H1 (cell line): Measurements from ENCODE around the gene CASTOR1. TPM values are rescaled to one million over a fixed set of nuclear protein-coding genes. Genes with fewer than 3 reads are reported as not detected.

Source experiments
- CTCF ChIA-PET: fragments of 300-600 bp; sonication (Branson Sonifier 250); formaldehyde crosslinking; loops from one replicate; lab custom pipeline; 2021; ENCODE audit not compliant: partially characterized antibody; lab: Charles Lee
- POLR2A ChIA-PET: fragments of 300-600 bp; sonication (Branson Sonifier 250); formaldehyde crosslinking; loops from one replicate; lab custom pipeline; 2021; ENCODE audit warnings: inconsistent platforms; ENCODE audit not compliant: partially characterized antibody; lab: Charles Lee
- DNase-seq, 2 experiments: peaks; one replicate each; pipeline versions ENCODE4 v3.0.0 to v3.0.0-alpha.2; 2010 to 2022; ENCODE audit warnings: low spot score in 2 of 2, low read depth in 1 of 2, mixed read lengths in 1 of 2
- FAIRE-seq: peaks from 2 replicates; lab custom pipeline; 2011; peaks lifted over from hg19 to GRCh38; lab: Jason Lieb, UNC
- H2AFZ ChIP-seq: 2 replicates; pipeline ENCODE4 v1.8.1; 2012; ENCODE audit warnings: low read length, inconsistent platforms
- H2AK5ac ChIP-seq: 2 replicates; pipeline ENCODE4 v1.6.1; 2013; ENCODE audit warnings: low read depth, low read length
- H2BK120ac ChIP-seq: replicated peaks from 2 replicates; pipeline ENCODE3; 2013; ENCODE audit warnings: low read depth, low read length, inconsistent platforms
- H2BK12ac ChIP-seq: 2 replicates; pipeline ENCODE4 v1.6.1; 2013; ENCODE audit warnings: low read depth, low read length
- H2BK15ac ChIP-seq: 2 replicates; pipeline ENCODE4 v1.6.1; 2013; ENCODE audit warnings: low read length
- H2BK20ac ChIP-seq: 2 replicates; pipeline ENCODE4 v1.6.1; 2013; ENCODE audit warnings: low read length
- H2BK5ac ChIP-seq: 2 replicates; pipeline ENCODE4 v1.6.1; 2013; ENCODE audit warnings: low read depth, low read length
- H3K14ac ChIP-seq: 2 replicates; pipeline ENCODE4 v1.6.1; 2013; ENCODE audit warnings: inconsistent platforms; ENCODE audit not compliant: insufficient read length
- H3K18ac ChIP-seq: 2 replicates; pipeline ENCODE4 v1.6.1; 2013; ENCODE audit warnings: low read length; ENCODE audit errors: extremely low read depth
- H3K23ac ChIP-seq: 2 replicates; pipeline ENCODE4 v1.6.1; 2013; ENCODE audit warnings: inconsistent platforms; ENCODE audit not compliant: insufficient read length
- H3K23me2 ChIP-seq: 2 replicates; pipeline ENCODE4 v1.6.1; 2013; ENCODE audit warnings: low read depth, low read length
- H3K27ac ChIP-seq: 2 replicates; pipeline ENCODE4 v1.6.1; 2011; ENCODE audit warnings: low read depth, low read length, inconsistent platforms
- H3K27me3 ChIP-seq, 4 experiments: replicated peaks in 1 of 4; 1 replicate in 1 of 4; 2 replicates in 3 of 4; pipeline versions ENCODE4 v1.6.1 to v1.8.1; 2011 to 2013; ENCODE audit warnings: low read length in 3 of 4, mild to moderate bottlenecking in 3 of 4, inconsistent platforms in 2 of 4, mixed read lengths in 2 of 4, moderate library complexity in 1 of 4; ENCODE audit not compliant: control insufficient read depth in 3 of 4, insufficient read depth in 3 of 4; ENCODE audit errors: extremely low read depth in 1 of 4
- H3K36me3 ChIP-seq, 4 experiments: 2 replicates each; pipeline versions ENCODE4 v1.6.1 to v1.8.1; 2011 to 2013; ENCODE audit warnings: mild to moderate bottlenecking in 4 of 4, low read length in 3 of 4, moderate library complexity in 2 of 4, control low read depth in 1 of 4, inconsistent platforms in 1 of 4; ENCODE audit not compliant: insufficient read depth in 4 of 4, control insufficient read depth in 2 of 4
- H3K4ac ChIP-seq: replicated peaks from 2 replicates; pipeline ENCODE3; 2013; ENCODE audit warnings: low read length, low read depth, mixed read lengths, inconsistent platforms; ENCODE audit not compliant: insufficient read length
- H3K4me1 ChIP-seq, 4 experiments: replicated peaks in 1 of 4; 1 replicate in 1 of 4; 2 replicates in 3 of 4; pipeline versions ENCODE4 v1.6.1 to v1.8.1; 2011 to 2013; ENCODE audit warnings: low read length in 3 of 4, inconsistent platforms in 2 of 4, mixed read lengths in 1 of 4; ENCODE audit not compliant: insufficient read depth in 4 of 4, control insufficient read depth in 3 of 4
- H3K4me2 ChIP-seq, 2 experiments: 2 replicates each; pipeline versions ENCODE4 v1.6.1 to v1.8.1; 2011 to 2013; ENCODE audit warnings: low read depth in 2 of 2, low read length in 2 of 2, control low read depth in 1 of 2, inconsistent platforms in 1 of 2, mild to moderate bottlenecking in 1 of 2; ENCODE audit not compliant: insufficient read depth in 1 of 2
- H3K4me3 ChIP-seq, 4 experiments: fragments of 200-600, 300-600 bp in 1 of 4; sonication (generic), shearing (Covaris generic), sonication (Bioruptor Twin) in 1 of 4; 2 replicates each; pipeline versions ENCODE4 v1.5.1 to v1.8.1; 2011 to 2016; ENCODE audit warnings: low read length in 4 of 4, low read depth in 3 of 4, control low read depth in 2 of 4, inconsistent platforms in 2 of 4, mild to moderate bottlenecking in 2 of 4, mixed read lengths in 1 of 4, moderate library complexity in 1 of 4; ENCODE audit not compliant: insufficient read depth in 2 of 4; ENCODE audit errors: extremely low read depth in 1 of 4
- H3K56ac ChIP-seq: replicated peaks from 2 replicates; pipeline ENCODE3; 2013; ENCODE audit warnings: low read depth, mild to moderate bottlenecking, mixed read lengths, low read length, inconsistent platforms; ENCODE audit not compliant: insufficient read length
- H3K79me1 ChIP-seq: 2 replicates; pipeline ENCODE4 v1.6.1; 2013; ENCODE audit warnings: low read depth, low read length, control low read depth
- H3K79me2 ChIP-seq, 2 experiments: 2 replicates each; pipeline versions ENCODE4 v1.6.1 to v1.8.1; 2012 to 2013; ENCODE audit warnings: low read length in 2 of 2, mild to moderate bottlenecking in 2 of 2, inconsistent platforms in 1 of 2; ENCODE audit not compliant: insufficient read depth in 2 of 2, control insufficient read depth in 1 of 2
- H3K9ac ChIP-seq, 4 experiments: replicated peaks in 1 of 4; 1 replicate in 1 of 4; 2 replicates in 3 of 4; pipeline versions ENCODE4 v1.6.1 to v1.8.1; 2011 to 2013; ENCODE audit warnings: low read depth in 3 of 4, low read length in 3 of 4, control low read depth in 2 of 4, mild to moderate bottlenecking in 2 of 4, moderate library complexity in 2 of 4, inconsistent platforms in 1 of 4; ENCODE audit errors: extremely low read depth in 1 of 4
- H3K9me3 ChIP-seq, 2 experiments: 2 replicates each; pipeline versions ENCODE4 v1.6.1 to v1.8.1; 2012 to 2013; ENCODE audit warnings: mild to moderate bottlenecking in 2 of 2, moderate library complexity in 2 of 2, control low read depth in 1 of 2, inconsistent platforms in 1 of 2, low read depth in 1 of 2, low read length in 1 of 2, mixed read lengths in 1 of 2; ENCODE audit not compliant: insufficient read depth in 2 of 2
- H4K20me1 ChIP-seq, 2 experiments: replicated peaks in 1 of 2; 2 replicates each; pipeline versions ENCODE3 to v1.8.1; 2011 to 2013; ENCODE audit warnings: inconsistent platforms in 2 of 2, low read length in 2 of 2, mild to moderate bottlenecking in 1 of 2; ENCODE audit not compliant: insufficient read depth in 2 of 2, control insufficient read depth in 1 of 2
- H4K5ac ChIP-seq: 2 replicates; pipeline ENCODE4 v1.6.1; 2013; ENCODE audit warnings: low read length, low read depth, mixed read lengths, inconsistent platforms; ENCODE audit not compliant: insufficient read length
- H4K8ac ChIP-seq: 2 replicates; pipeline ENCODE4 v1.8.0; 2013; ENCODE audit warnings: mild to moderate bottlenecking, moderate library complexity, low read length, inconsistent platforms; ENCODE audit not compliant: insufficient read depth; ENCODE audit errors: extremely low read depth
- H4K91ac ChIP-seq: replicated peaks from 2 replicates; pipeline ENCODE3; 2013; ENCODE audit warnings: low read length, mixed read lengths, inconsistent platforms; ENCODE audit not compliant: insufficient read length
- CBX5 ChIP-seq: fragments of 300-800, 300-1000 bp; sonication (generic); IDR thresholded peaks from 2 replicates; pipeline ENCODE4 v1.7.1; 2016; ENCODE audit warnings: antibody characterized with exemption, low read length, low read depth
- FOSL1 ChIP-seq: IDR thresholded peaks from 2 replicates; pipeline ENCODE4 v1.6.1; 2011; ENCODE audit warnings: mild to moderate bottlenecking, low read depth, low read length, moderate library complexity; ENCODE audit not compliant: insufficient read depth
- JUN ChIP-seq: IDR thresholded peaks from 2 replicates; pipeline ENCODE4 v1.6.1; 2011; ENCODE audit warnings: low read depth, mild to moderate bottlenecking, improper control_type of control experiment, low read length
- NRF1 ChIP-seq: IDR thresholded peaks from 2 replicates; pipeline ENCODE4 v1.6.1; 2011; ENCODE audit warnings: mild to moderate bottlenecking, low read depth, low read length, improper control_type of control experiment
- RBBP5 ChIP-seq: IDR thresholded peaks from 2 replicates; pipeline ENCODE4 v1.7.1; 2012; ENCODE audit warnings: low read depth, mild to moderate bottlenecking, inconsistent platforms, low read length, moderate library complexity, borderline replicate concordance
- SIRT6 ChIP-seq: IDR thresholded peaks from one replicate; pipeline ENCODE4 v1.7.1; 2012; ENCODE audit warnings: low read length, inconsistent platforms
- SUZ12 ChIP-seq: fragments of 200-600 bp; sonication (generic); IDR thresholded peaks from 2 replicates; pipeline ENCODE4 v1.6.1; 2012; ENCODE audit warnings: mild to moderate bottlenecking, inconsistent platforms, low read length, moderate library complexity, mixed read lengths
- WGBS, 2 experiments: shearing (Covaris generic) in 1 of 2; methylation state at CpG; one replicate each; pipeline versions ENCODE4 v1.1.6 to v1.1.7; 2013 to 2015; ENCODE audit warnings: low lambda C conversion rate in 2 of 2, mixed read lengths in 2 of 2, inconsistent platforms in 1 of 2, low coverage in 1 of 2, missing lambda C conversion rate in 1 of 2; ENCODE audit not compliant: insufficient replicate concordance in 2 of 2, insufficient coverage in 1 of 2, insufficient read length in 1 of 2; ENCODE audit errors: extremely low coverage in 1 of 2, missing lambda C conversion rate in 1 of 2; 5-methylcytosine and 5-hydroxymethylcytosine counted together
- polyA plus RNA-seq, 7 experiments: library from polyadenylated mRNA; depleted of rRNA in 3 of 7; stranded (reverse) in 5 of 7; unstranded in 2 of 7; fragments of >200 nt in 5 of 7; fragments of 200-250 nt in 2 of 7; gene quantifications; 1 replicate in 5 of 7; 2 replicates in 1 of 7; 4 replicates in 1 of 7; pipeline versions ENCODE4 v1.2.1 to v1.2.3, GENCODE V29; 2011 to 2013; ENCODE audit warnings: missing spikeins in 2 of 7, mixed read lengths in 2 of 7
- total RNA-seq: library from RNA; stranded (reverse); fragmentation: NEBNext Ultra II Directional; extraction: Animal tissue kit (Norgen Biotek cat#: 25700); gene quantifications from 2 replicates; pipeline ENCODE4 v1.2.1, GENCODE V29; 2021

The CASTOR1 gene
- total and polyA plus RNA-seq, 2 of the 8 experiments (the other 6 are each of a cell fraction or from before 2014, with no cell fraction given), result 10.3 to 36.0 TPM

- no peaks in the 10 kb centered on the region; a peak in 2 of 7 replicates for H3K27me3 ChIP-seq
- H3K23me2 ChIP-seq, result peaks cover 12% of the 10 kb centered on the region; the same call in 1 of the 2 replicates
- no peak overlapping the region; the same call in 1 of the 2 replicates for H4K8ac ChIP-seq
- H3K9me3 ChIP-seq, result no peaks in the 10 kb centered on the region
- no peaks in the 10 kb centered on the region for H3K79me2 ChIP-seq
- no peak overlapping the region for H3K14ac ChIP-seq
- 0 out of 2 replicates have a peak overlapping the region, but pooled peaks have one; percentile 61 for H2BK20ac ChIP-seq
- H2BK120ac ChIP-seq, result no peak overlapping the region
- ChIA-PET POLR2A (interaction anchor here (1.4 kb wide), 1 partner anchor 57 kb away, joined by 3 read pairs; no protein-coding TSS in a partner anchor), CTCF (no interaction called here)
- H3K23ac ChIP-seq, result no peak overlapping the region
- no peak overlapping the region for H4K5ac ChIP-seq
- H4K91ac ChIP-seq, result peak overlapping the region; percentile 82
- H3K4ac ChIP-seq, result peak overlapping the region; percentile 93
- H3K79me1 ChIP-seq, result peaks cover 4% of the 10 kb centered on the region
- no peak overlapping the region for H3K27ac ChIP-seq
- 0 out of 2 replicates have a peak overlapping the region, but pooled peaks have one; percentile 38 for H2AFZ ChIP-seq
- no peak overlapping the region for H3K56ac ChIP-seq
- H4K20me1 ChIP-seq, result peaks cover 0 to 2% of the 10 kb centered on the region in 2 experiments
- H3K4me3 ChIP-seq, result peak overlapping the region; percentile 49 to 72 (median 65)
- no peak for TF ChIP-seq SIRT6
- no peak; the same call in 1 of the 2 replicates for TF ChIP-seq SUZ12
- no peak for TF ChIP-seq CBX5
- TF ChIP-seq NRF1, result no peak
- no peak for TF ChIP-seq FOSL1
- no peak for TF ChIP-seq JUN
- no peak for TF ChIP-seq RBBP5
- DNase-seq (no peak), FAIRE-seq (no peak)
- H3K4me1 ChIP-seq, result peaks cover 0 to 20% (median 11%) of the 10 kb centered on the region in 4 experiments; a peak in 6 of 7 replicates
- H3K36me3 ChIP-seq, result 0 out of 8 replicates have a peak, but pooled peaks cover 0 to 5% (median 0%) of the 10 kb centered on the region in 4 experiments
- H2BK12ac ChIP-seq, result peak overlapping the region; percentile 81; the same call in 1 of the 2 replicates
- H3K18ac ChIP-seq, result no peak overlapping the region
- no peak overlapping the region for H2BK15ac ChIP-seq
- no peak overlapping the region for H2AK5ac ChIP-seq
- H3K4me2 ChIP-seq, result peak overlapping the region; percentile 83 to 94
- 43% methylated on average over 13 of the region's 15 CpGs; no CpG with 5 or more reads in 1 of the 2 experiments for WGBS, 2 experiments
- H3K9ac ChIP-seq, result peak overlapping the region in 1 of 4 experiments; percentile 31; a peak in 1 of 7 replicates
- peak overlapping the region; percentile 49; the same call in 1 of the 2 replicates for H2BK5ac ChIP-seq
Observed at GRCh38 chr22:30246814-30247376, 42.4 kb downstream of the CASTOR1 start.
